GM18505 (cell line): Measurements from ENCODE around the gene ZC2HC1C.

Experiments
- ATAC-seq: cut with Tn5 transposase; IDR thresholded peaks from one replicate; pipeline ENCODE4 v1.9.1; 2021; ENCODE audit not compliant: unreplicated experiment
- POLR2A ChIP-seq: IDR thresholded peaks from 4 replicates; pipeline ENCODE4 v1.6.1; 2011; ENCODE audit warnings: borderline replicate concordance; ENCODE audit not compliant: insufficient read depth, insufficient read length; ENCODE audit errors: extremely low read depth

The ZC2HC1C gene

DNA sequence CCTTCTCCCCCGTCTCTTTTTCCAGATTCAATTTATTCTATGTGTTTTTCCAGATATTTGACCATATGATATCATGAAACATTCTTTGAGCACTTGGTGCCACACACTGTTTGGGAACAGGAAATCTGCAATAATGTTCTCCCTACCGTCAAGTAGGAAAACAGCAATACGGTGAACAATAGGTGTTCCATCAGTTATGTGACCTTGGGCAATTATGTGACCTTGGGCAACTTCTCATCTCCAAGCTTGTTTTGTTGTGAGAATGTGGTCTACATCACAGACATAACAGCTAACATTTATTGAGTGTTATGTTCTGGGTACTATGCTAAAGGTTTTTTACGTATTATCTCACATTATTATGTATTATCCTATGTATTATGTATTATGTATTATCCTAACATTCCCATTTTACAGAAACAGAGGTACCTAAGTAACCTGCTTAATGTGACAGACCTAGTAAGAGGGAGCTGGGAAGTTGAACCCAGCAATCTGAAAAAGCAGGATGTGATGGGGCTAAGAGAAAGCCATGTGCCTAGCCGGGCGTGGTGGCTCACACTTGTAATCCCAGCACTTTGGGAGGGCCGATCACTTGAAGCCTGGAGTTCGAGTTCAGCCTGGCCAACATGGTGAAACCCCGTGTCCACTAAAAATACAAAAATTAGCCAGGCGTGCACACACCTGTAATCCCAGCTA lies 58.6 kb downstream of the ZC2HC1C start:
- no peak for TF ChIP-seq POLR2A
- no peak for ATAC-seq

DNA sequence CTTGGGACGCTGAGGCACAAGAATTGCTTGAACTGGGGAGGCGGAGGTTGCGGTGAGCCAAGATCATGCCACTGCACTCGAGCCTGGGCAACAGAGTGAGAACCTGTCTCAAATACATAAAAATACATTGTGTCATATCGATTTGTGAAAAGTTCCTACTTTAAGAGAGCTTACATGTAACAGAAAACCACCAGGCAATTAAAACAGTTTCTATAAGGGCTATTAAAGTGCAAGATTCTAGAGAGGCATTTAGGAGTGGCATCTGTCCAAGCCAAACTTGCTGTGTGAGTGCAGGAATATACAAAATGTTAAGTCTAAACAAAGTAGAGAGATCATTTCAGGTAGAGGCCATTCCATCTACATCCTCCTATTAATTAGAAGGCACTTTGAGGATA lies 59.2 kb downstream of the ZC2HC1C start:
- no peak for TF ChIP-seq POLR2A

More for the DNA sequence above, 59.2 kb downstream of the ZC2HC1C start:
- ATAC-seq, result no peak
